ENCODE data around the gene SNRPD2. TPM values are rescaled to one million over a fixed set of nuclear protein-coding genes. Genes with fewer than 3 reads are reported as not detected.

The SNRPD2 gene
- total RNA-seq, 1 donor from 2014 or later, result 635 TPM

DNA sequence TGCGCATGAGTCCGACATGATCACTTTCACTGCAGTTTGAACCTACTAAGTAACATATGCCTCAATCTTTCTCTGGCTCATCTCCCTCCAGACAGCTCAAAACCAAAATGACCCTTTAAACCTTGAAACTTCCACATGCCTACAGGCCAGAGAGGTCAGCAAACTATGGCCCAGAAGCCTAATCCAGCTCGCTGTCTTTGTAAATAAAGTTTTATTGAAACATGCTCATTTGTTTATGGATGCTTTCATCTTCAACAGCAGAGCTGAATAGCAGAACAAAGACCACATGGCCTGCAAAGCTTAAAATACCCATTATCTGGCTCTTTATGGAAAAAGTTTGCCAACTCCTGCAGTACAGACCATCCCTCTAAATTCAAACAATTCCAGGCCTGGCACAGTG lies 23.4 kb upstream of the SNRPD2 start:
- no peaks in the 10 kb centered on the region for H3K27me3 Mint-ChIP-seq (ENCODE audit: low read depth)

DNA sequence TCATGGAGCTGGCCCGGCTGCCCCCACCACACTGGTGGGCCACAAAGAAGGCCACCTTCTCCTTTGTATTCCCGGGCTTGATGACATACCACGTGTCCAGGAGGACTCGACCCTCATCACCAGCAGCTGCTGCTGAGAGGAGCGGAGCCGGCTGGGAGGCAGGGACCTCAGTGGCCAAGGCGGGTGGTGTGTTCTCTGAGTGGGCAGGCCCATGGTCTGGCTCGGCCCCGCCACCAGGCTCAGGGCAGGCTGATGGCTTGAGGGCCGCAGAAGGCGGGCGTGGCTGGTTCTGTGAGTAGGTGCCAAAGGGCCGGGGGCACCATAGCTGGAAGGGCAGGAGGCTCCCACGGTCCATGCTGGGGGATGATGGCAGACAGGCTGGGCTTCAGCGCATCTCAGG lies 21.4 kb upstream of the SNRPD2 start:
- no peaks in the 10 kb centered on the region for H3K9me3 Mint-ChIP-seq

More for the DNA sequence above, 23.4 kb upstream of the SNRPD2 start:
- no peak overlapping the region for H3K4me3 Mint-ChIP-seq
- no peaks in the 10 kb centered on the region for H3K9me3 Mint-ChIP-seq
- peaks cover 47% of the 10 kb centered on the region for H3K4me1 Mint-ChIP-seq
- no peak for DNase-seq (ENCODE audit: low read depth, low spot score)
- no peak overlapping the region for H3K27ac Mint-ChIP-seq (ENCODE audit: unreplicated experiment)
- TF ChIP-seq, protein P1, sequence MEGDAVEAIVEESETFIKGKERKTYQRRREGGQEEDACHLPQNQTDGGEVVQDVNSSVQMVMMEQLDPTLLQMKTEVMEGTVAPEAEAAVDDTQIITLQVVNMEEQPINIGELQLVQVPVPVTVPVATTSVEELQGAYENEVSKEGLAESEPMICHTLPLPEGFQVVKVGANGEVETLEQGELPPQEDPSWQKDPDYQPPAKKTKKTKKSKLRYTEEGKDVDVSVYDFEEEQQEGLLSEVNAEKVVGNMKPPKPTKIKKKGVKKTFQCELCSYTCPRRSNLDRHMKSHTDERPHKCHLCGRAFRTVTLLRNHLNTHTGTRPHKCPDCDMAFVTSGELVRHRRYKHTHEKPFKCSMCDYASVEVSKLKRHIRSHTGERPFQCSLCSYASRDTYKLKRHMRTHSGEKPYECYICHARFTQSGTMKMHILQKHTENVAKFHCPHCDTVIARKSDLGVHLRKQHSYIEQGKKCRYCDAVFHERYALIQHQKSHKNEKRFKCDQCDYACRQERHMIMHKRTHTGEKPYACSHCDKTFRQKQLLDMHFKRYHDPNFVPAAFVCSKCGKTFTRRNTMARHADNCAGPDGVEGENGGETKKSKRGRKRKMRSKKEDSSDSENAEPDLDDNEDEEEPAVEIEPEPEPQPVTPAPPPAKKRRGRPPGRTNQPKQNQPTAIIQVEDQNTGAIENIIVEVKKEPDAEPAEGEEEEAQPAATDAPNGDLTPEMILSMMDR (conservative IDR thresholded peaks at IDR 0.05), result no peak
- peaks cover 9% of the 10 kb centered on the region for H3K36me3 Mint-ChIP-seq (ENCODE audit: low read depth)

DNA sequence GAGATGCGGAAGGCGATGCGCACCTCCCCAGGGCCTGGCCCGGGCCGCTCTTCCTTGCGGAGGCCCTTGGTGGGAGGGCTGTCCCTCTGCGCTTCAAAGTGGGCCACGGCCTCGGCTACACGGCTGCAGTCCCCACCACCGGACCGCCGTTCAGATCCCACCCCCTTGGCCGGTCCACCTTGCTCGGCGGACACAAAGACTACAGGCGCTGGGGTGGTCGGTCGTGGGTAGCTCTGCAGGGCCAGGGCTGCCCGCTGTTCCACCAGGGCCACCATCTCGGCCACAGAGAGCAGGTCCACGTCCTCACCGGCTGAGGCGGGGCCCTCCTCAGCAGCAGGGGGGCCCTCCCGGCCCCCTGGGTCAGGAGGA lies 20.9 kb upstream of the SNRPD2 start:
- Mint-ChIP-seq H3K9me3 (no peaks in the 10 kb centered on the region), H3K4me3 (no peak overlapping the region), H3K36me3 (ENCODE audit: low read depth) (peaks cover 5% of the 10 kb centered on the region), H3K27ac (ENCODE audit: unreplicated experiment) (no peak overlapping the region), H3K4me1 (peaks cover 34% of the 10 kb centered on the region), H3K27me3 (ENCODE audit: low read depth) (no peaks in the 10 kb centered on the region)
- TF ChIP-seq, protein P1 (conservative IDR thresholded peaks at IDR 0.05), result no peak
- no peak for DNase-seq (ENCODE audit: low read depth, low spot score)

More for the DNA sequence above, 21.4 kb upstream of the SNRPD2 start:
- DNase-seq (ENCODE audit: low read depth, low spot score), result no peak
- Mint-ChIP-seq H3K4me3 (no peak overlapping the region), H3K4me1 (peaks cover 38% of the 10 kb centered on the region), H3K27ac (ENCODE audit: unreplicated experiment) (no peak overlapping the region), H3K27me3 (ENCODE audit: low read depth) (no peaks in the 10 kb centered on the region), H3K36me3 (ENCODE audit: low read depth) (peaks cover 5% of the 10 kb centered on the region)
- TF ChIP-seq, protein P1 (conservative IDR thresholded peaks at IDR 0.05), result no peak

DNA sequence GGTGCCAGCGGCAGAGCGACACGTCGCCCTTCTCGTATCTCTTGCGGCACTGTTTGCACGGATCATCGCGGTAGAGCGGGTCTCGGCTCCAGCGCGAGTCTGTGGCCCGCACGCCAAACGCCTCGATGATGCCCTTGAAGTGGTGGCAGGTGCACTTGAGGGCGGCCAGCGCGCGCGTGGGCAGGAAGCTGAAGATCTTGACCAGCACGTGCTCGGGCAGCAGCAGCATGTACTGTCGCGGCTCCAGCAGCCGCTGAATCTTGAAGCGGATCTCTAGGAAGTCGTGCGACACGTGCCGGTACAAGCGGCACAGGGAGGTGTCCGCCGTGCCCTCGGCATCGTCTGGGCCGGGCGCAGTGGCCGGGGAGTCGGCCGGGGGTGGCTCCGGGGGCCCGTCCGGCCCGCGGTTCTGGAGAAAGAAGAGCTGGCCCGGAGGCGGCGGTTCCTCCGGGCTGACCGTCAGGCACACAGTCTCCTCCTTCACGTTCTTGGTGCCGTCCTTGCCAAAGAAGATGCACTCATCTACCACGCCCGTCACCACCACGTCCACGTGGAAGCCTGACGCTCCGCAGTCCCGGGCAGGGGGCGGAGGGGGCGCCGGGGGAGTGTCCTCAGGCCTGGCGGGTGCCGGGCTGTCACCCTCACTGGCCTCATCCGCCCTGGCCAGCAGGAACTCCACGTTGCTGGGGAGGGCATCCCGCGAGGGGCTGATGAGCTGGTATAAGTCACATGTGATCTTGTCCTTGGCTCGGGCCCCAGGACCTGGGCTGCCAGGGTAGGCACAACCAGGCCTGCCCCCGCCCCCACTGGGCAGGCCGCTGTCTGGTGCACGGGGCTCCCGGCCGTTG lies 20.3 kb upstream of the SNRPD2 start:
- H3K4me1 Mint-ChIP-seq, result peaks cover 29% of the 10 kb centered on the region
- DNase-seq (ENCODE audit: low read depth, low spot score), result no peak
- H3K9me3 Mint-ChIP-seq, result no peaks in the 10 kb centered on the region
- H3K4me3 Mint-ChIP-seq, result no peak overlapping the region
- H3K27ac Mint-ChIP-seq (ENCODE audit: unreplicated experiment), result no peak overlapping the region
- peaks cover 5% of the 10 kb centered on the region for H3K36me3 Mint-ChIP-seq (ENCODE audit: low read depth)
- no peaks in the 10 kb centered on the region for H3K27me3 Mint-ChIP-seq (ENCODE audit: low read depth)
- TF ChIP-seq, protein P1 (conservative IDR thresholded peaks at IDR 0.05), result no peak

DNA sequence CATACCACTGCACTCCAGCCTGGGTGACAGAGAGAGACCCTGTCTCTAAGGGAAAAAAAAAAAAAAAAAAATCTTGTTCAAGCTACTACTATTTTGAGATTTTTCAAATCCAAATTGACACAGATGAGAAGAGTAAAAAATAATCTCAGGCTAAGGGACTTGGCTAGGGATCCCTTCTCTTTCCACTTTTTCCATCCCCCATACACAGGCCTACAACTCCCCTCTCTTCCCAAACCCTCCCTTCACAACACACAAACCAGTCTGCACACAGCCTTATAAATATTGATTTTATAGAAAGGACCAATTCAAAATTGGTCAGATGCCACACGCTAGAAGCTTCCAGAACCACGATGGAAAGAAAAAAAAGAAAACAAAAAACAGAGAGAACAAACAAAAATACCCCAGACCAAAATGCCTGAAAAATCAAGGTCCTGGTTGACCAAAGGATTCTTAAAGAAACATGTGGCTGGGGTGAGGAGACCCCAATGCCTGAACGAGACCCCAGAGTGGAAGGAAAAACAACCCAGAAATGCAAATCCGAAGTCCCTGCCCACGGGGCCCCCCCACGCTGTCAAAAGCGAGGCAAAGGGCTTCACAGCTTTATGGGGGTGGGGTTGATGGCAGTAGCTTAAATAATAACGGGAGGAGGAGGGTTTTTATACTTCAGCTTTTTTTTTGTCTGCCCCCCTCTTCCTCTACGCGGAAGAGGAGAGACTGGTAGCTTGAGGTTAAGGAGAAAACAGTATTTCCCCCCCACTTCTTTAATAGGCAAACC lies 18.8 kb upstream of the SNRPD2 start:
- Mint-ChIP-seq H3K27ac (ENCODE audit: unreplicated experiment) (no peak overlapping the region), H3K4me1 (peaks cover 19% of the 10 kb centered on the region), H3K9me3 (no peaks in the 10 kb centered on the region), H3K36me3 (ENCODE audit: low read depth) (peaks cover 5% of the 10 kb centered on the region), H3K4me3 (peak overlapping the region; percentile 55), H3K27me3 (ENCODE audit: low read depth) (no peaks in the 10 kb centered on the region)
- TF ChIP-seq, protein P1 (conservative IDR thresholded peaks at IDR 0.05), result no peak
- DNase-seq (ENCODE audit: low read depth, low spot score), result no peak

All from neural crest cell (in vitro differentiated cells).